ENCODE measurements around the gene HIBCH. TPM values are rescaled to one million over a fixed set of nuclear protein-coding genes. Genes with fewer than 3 reads are reported as not detected.
A peak's percentile ranks its signal among the peaks of the same experiment; 100 is the strongest.

The HIBCH gene
- total and polyA plus RNA-seq, 2 of the 13 experiments (the other 11 are each of a cell fraction or from before 2014, with no cell fraction given) = 18.8 to 49.5 TPM

- TF ChIP-seq, protein P1, sequence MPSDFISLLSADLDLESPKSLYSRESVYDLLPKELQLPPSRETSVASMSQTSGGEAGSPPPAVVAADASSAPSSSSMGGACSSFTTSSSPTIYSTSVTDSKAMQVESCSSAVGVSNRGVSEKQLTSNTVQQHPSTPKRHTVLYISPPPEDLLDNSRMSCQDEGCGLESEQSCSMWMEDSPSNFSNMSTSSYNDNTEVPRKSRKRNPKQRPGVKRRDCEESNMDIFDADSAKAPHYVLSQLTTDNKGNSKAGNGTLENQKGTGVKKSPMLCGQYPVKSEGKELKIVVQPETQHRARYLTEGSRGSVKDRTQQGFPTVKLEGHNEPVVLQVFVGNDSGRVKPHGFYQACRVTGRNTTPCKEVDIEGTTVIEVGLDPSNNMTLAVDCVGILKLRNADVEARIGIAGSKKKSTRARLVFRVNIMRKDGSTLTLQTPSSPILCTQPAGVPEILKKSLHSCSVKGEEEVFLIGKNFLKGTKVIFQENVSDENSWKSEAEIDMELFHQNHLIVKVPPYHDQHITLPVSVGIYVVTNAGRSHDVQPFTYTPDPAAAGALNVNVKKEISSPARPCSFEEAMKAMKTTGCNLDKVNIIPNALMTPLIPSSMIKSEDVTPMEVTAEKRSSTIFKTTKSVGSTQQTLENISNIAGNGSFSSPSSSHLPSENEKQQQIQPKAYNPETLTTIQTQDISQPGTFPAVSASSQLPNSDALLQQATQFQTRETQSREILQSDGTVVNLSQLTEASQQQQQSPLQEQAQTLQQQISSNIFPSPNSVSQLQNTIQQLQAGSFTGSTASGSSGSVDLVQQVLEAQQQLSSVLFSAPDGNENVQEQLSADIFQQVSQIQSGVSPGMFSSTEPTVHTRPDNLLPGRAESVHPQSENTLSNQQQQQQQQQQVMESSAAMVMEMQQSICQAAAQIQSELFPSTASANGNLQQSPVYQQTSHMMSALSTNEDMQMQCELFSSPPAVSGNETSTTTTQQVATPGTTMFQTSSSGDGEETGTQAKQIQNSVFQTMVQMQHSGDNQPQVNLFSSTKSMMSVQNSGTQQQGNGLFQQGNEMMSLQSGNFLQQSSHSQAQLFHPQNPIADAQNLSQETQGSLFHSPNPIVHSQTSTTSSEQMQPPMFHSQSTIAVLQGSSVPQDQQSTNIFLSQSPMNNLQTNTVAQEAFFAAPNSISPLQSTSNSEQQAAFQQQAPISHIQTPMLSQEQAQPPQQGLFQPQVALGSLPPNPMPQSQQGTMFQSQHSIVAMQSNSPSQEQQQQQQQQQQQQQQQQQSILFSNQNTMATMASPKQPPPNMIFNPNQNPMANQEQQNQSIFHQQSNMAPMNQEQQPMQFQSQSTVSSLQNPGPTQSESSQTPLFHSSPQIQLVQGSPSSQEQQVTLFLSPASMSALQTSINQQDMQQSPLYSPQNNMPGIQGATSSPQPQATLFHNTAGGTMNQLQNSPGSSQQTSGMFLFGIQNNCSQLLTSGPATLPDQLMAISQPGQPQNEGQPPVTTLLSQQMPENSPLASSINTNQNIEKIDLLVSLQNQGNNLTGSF (CRISPR knock-in tag; IDR thresholded peaks at IDR 0.05) = no peak
- TF ChIP-seq, protein P2, sequence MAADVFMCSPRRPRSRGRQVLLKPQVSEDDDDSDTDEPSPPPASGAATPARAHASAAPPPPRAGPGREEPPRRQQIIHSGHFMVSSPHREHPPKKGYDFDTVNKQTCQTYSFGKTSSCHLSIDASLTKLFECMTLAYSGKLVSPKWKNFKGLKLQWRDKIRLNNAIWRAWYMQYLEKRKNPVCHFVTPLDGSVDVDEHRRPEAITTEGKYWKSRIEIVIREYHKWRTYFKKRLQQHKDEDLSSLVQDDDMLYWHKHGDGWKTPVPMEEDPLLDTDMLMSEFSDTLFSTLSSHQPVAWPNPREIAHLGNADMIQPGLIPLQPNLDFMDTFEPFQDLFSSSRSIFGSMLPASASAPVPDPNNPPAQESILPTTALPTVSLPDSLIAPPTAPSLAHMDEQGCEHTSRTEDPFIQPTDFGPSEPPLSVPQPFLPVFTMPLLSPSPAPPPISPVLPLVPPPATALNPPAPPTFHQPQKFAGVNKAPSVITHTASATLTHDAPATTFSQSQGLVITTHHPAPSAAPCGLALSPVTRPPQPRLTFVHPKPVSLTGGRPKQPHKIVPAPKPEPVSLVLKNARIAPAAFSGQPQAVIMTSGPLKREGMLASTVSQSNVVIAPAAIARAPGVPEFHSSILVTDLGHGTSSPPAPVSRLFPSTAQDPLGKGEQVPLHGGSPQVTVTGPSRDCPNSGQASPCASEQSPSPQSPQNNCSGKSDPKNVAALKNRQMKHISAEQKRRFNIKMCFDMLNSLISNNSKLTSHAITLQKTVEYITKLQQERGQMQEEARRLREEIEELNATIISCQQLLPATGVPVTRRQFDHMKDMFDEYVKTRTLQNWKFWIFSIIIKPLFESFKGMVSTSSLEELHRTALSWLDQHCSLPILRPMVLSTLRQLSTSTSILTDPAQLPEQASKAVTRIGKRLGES (CRISPR knock-in tag; IDR thresholded peaks at IDR 0.05; ENCODE audit: borderline replicate concordance) = no peak
- TF ChIP-seq KDM2A (CRISPR knock-in tag; IDR thresholded peaks at IDR 0.05; ENCODE audit: borderline replicate concordance, low read depth) (peak; percentile 99), NCOA2 (CRISPR knock-in tag; IDR thresholded peaks at IDR 0.05) (peak; percentile 71), ZNF800 (CRISPR knock-in tag; IDR thresholded peaks at IDR 0.05) (peak; percentile 46; the same call in 1 of the 2 replicates), CHD2 (IDR thresholded peaks at IDR 0.05; ENCODE audit: low read depth, low read length) (peak; percentile 95), POLR2AphosphoS5 (IDR thresholded peaks at IDR 0.05; ENCODE audit: low read depth, low read length) (peak; percentile 92), YEATS4 (CRISPR knock-in tag; IDR thresholded peaks at IDR 0.05; ENCODE audit: borderline replicate concordance) (peak; percentile 65; the same call in 1 of the 2 replicates), MEF2D (CRISPR knock-in tag; IDR thresholded peaks at IDR 0.05) (peak; percentile 86; the same call in 1 of the 2 replicates), CCDC6 (CRISPR knock-in tag; IDR thresholded peaks at IDR 0.05) (peak; percentile 74)
- TF ChIP-seq, protein P3, sequence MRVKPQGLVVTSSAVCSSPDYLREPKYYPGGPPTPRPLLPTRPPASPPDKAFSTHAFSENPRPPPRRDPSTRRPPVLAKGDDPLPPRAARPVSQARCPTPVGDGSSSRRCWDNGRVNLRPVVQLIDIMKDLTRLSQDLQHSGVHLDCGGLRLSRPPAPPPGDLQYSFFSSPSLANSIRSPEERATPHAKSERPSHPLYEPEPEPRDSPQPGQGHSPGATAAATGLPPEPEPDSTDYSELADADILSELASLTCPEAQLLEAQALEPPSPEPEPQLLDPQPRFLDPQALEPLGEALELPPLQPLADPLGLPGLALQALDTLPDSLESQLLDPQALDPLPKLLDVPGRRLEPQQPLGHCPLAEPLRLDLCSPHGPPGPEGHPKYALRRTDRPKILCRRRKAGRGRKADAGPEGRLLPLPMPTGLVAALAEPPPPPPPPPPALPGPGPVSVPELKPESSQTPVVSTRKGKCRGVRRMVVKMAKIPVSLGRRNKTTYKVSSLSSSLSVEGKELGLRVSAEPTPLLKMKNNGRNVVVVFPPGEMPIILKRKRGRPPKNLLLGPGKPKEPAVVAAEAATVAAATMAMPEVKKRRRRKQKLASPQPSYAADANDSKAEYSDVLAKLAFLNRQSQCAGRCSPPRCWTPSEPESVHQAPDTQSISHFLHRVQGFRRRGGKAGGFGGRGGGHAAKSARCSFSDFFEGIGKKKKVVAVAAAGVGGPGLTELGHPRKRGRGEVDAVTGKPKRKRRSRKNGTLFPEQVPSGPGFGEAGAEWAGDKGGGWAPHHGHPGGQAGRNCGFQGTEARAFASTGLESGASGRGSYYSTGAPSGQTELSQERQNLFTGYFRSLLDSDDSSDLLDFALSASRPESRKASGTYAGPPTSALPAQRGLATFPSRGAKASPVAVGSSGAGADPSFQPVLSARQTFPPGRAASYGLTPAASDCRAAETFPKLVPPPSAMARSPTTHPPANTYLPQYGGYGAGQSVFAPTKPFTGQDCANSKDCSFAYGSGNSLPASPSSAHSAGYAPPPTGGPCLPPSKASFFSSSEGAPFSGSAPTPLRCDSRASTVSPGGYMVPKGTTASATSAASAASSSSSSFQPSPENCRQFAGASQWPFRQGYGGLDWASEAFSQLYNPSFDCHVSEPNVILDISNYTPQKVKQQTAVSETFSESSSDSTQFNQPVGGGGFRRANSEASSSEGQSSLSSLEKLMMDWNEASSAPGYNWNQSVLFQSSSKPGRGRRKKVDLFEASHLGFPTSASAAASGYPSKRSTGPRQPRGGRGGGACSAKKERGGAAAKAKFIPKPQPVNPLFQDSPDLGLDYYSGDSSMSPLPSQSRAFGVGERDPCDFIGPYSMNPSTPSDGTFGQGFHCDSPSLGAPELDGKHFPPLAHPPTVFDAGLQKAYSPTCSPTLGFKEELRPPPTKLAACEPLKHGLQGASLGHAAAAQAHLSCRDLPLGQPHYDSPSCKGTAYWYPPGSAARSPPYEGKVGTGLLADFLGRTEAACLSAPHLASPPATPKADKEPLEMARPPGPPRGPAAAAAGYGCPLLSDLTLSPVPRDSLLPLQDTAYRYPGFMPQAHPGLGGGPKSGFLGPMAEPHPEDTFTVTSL (CRISPR knock-in tag; IDR thresholded peaks at IDR 0.05; ENCODE audit: borderline replicate concordance) = peak; percentile 37; the same call in 1 of the 2 replicates
These were observed at the start of gene HIBCH (continued) for GRCh38 chr2:190319555-190320498.
